ENCODE data around the gene ZYG11A.
"Not testable (repeated sequence)": the region's sequence is repeated elsewhere in the genome, so short reads cannot be mapped to it uniquely, and the experiment has no call there.

The ZYG11A gene

DNA sequence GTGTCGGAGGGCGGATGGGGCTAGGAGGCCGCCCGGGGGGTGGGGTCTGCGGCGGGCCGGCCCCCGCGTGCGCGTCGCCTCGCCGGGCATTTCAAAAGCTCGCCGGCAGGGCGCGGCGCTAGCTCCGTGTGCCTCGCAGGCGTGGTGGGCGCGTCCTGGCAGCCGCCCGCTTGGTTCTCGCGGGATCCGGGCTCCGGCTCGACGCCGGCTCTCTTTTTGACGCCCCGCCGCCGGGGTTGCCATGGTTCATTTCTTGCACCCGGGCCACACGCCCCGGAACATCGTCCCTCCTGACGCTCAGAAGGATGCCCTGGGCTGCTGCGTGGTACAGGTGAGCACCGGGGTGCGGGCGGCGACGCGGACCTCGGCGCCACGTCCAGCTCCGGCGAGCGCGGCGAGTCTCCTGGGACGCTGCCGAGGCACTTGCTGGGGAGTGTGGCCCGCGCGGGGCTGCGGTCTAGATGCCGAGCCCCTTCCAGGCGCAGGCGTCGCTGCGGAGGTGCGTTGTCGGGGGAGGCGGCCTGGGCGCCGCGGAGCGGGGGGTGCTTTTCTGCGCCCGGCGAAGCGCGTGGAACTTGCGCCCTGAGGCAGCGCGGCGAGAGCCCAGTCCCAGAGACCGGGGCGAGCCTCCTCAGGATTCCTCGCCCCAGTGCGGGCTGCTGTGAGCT lies at the start of gene ZYG11A:
ZYG11A (plus strand) TSS at position 118 of the 668 bp plus-strand sequence; CDS start at position 242, 124 bp downstream.
- peak; percentile 3 for DNase-seq

DNA sequence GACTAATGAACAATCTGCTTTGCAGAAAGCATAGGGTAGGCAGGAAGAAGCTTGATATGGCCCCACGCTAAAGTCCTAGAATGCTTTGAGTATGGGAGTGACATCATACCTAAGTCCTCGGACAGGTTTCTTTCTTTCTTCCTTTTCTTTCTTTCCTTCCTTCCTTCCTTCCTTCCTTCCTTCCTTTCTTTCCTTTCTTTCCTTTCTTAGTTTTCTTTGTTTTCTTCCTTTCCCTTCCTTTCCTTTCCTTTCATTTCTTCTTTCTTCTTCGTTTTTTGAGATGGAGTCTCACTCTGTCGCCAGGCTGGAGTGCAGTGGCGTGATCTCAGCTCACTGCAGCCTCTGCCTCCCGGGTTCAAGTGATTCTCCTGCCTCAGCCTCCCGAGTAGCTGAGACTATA lies 48.8 kb upstream of the ZYG11A start:
- DNase-seq, result not testable (repeated sequence)

- no peak for DNase-seq
Measured at GRCh38 chr1:52795464-52795863, 47.1 kb upstream of the ZYG11A start.

- DNase-seq, result no peak
Measured at GRCh38 chr1:52798331-52798730, 44.2 kb upstream of the ZYG11A start.

DNA sequence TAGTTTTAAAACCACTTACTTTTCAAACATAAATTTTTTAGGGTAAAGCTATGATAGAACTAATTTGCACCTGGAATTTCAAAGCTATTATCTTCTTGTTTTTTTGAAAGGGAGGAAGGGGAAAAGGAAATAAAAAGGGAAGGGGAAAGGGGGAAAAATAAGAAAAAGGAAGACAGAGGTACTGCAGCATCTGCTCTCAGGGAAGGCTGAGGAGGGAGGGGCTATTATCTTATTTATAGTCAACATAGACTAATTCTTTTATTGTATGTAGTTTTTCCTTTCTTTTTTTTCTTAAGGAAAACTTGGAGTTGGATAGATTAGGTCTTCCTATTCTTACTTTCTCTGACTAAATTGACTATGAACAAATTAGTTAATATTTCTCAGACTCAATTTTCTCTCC lies 41.5 kb upstream of the ZYG11A start:
- DNase-seq, result no peak

DNA sequence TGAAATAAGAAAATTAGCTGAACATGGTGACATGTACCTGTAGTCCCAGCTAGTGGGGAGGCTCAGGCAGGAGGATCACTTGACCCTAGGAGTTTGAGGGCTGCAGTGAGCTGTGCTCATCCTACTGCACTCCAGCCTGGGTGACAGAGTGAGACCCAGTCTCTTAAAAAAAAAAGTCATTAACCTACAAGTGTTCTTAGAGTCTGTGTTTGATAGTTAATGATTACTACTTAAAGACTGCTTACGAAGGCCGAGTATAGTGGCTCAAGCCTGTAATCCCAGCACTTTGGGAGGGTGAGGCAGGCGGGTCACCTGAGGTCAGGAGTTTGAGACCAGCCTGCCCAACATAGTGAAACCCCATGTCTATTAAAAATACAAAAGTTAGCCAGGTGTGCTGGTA lies 38.5 kb upstream of the ZYG11A start:
- not testable (repeated sequence) for DNase-seq

GRCh38 chr1:52814465-52814864 lies 28.1 kb upstream of the ZYG11A start:
- no peak for DNase-seq

GRCh38 chr1:52820830-52821229 lies 21.7 kb upstream of the ZYG11A start:
- DNase-seq, result not testable (repeated sequence)

GRCh38 chr1:52825868-52826267 lies 16.7 kb upstream of the ZYG11A start:
- no peak for DNase-seq

- no peak for DNase-seq
Measured at GRCh38 chr1:52834798-52835197, 7.8 kb upstream of the ZYG11A start.

GRCh38 chr1:52836035-52836434 lies 6.5 kb upstream of the ZYG11A start:
- DNase-seq, result no peak

DNA sequence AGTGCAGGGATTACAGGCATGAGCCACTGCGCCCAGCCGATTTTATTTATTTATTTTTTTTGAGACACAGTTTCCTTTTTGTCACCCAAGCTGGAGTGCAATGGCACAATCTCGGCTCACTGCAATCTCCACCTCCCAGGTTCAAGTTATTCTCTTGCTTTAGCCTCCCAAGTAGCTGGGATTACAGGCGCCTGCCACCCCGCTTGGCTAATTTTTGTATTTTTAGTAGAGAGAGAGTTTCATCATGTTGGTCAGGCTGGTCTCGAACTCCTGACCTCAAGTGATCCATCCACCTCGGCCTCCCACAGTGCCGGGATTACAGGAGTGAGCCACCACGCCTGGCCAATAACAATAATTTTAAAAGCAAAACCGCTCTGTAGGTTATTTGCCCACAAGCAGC lies 3.4 kb upstream of the ZYG11A start:
- not testable (repeated sequence) for DNase-seq

DNA sequence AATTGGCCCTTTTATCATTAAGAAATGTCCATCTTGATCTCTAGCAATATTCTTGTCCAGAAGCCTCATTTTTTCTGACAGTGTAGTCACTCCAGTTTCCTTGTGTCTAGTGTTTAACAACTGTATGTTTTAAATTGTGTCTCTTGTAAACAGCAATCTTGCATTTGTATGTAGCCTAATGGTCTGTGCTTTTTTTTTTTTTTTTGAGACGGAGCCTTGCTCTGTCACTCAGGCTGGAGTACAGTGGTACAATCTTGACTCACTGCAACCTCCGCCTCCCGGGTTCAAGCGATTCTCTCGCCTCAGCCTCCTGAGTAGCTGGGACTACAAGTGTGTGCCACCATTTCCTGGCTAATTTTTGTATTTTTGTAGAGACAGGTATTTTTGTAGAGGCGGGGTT lies 2.6 kb downstream of the ZYG11A start:
- not testable (repeated sequence) for DNase-seq

DNA sequence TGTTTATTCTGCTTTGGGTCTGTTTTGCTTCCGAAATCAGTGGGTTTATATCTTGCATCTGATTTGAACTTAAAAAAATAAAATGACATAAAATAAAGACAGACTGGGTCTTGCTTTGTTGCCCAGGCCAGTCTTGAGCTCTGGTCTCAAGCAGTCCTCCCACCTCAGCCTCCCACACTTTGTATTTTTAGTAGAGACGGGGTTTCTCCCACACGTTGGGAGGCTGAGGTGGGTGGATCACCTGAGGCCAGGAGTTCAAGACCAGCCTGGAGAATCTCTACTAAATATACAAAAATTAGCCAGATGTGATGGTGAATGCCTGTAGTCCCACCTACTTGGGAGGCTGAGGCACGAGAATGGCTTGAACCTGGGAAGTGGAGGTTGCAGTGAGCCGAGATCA lies 5.9 kb downstream of the ZYG11A start:
- no peak for DNase-seq

DNA sequence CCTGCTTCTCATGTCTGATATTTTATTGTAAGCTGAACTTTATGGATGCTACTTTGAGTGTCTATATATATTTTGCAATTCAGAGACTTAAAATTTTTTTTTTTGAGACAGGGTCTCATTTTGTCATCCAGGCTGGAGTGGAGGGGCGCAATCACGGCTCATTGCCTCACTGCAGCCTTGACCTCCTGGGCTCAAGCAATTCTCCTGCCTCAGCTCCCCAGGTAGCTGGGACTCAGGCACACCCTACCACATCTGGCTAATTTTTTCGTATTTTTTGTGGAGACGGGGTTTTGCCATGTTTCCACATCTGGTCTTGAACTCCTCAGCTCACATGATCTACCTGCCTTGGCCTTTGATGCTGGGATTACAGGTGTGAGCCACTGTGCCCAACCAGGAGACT lies 8.4 kb downstream of the ZYG11A start:
- DNase-seq, result no peak

- DNase-seq, result no peak
Measured at GRCh38 chr1:52852854-52853253, 10.3 kb downstream of the ZYG11A start.

GRCh38 chr1:52855584-52855983 lies 13.0 kb downstream of the ZYG11A start:
- no peak for DNase-seq

DNA sequence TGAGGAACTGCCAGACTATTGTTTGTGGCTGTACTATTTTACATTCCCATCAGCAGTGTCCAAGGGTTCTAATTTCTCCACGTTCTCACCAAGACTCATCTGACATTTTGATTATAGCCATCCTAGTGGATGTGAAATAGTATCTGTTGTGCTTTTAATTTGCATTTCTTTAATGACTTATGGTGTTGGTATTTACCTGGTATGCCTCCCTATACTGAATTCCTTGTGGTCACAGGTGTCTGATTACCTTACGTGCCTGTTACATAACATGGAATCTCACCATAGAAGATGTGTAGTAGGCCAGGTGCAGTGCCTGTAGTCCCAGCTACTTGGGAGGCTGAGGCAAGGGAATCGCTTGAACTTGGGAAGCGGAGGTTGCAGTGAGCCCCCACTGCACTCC lies 13.5 kb downstream of the ZYG11A start:
- DNase-seq, result no peak

DNA sequence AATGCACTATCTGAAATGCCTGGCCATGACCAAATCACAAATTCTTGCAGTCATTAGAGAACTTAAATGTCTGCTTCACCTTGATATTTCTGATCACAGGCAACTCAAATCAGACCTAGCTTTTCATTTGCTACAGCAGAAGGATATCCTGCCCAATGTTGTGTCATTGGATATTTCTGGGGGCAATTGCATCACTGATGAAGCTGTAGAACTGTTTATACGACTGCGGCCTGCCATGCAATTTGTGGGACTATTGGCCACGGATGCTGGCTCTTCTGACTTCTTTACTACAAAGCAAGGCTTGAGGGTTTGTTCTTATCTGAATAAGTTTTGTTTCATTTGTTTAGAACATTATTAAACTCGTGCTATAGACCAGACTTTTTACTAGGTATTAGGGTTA lies 14.9 kb downstream of the ZYG11A start:
- no peak for DNase-seq

DNA sequence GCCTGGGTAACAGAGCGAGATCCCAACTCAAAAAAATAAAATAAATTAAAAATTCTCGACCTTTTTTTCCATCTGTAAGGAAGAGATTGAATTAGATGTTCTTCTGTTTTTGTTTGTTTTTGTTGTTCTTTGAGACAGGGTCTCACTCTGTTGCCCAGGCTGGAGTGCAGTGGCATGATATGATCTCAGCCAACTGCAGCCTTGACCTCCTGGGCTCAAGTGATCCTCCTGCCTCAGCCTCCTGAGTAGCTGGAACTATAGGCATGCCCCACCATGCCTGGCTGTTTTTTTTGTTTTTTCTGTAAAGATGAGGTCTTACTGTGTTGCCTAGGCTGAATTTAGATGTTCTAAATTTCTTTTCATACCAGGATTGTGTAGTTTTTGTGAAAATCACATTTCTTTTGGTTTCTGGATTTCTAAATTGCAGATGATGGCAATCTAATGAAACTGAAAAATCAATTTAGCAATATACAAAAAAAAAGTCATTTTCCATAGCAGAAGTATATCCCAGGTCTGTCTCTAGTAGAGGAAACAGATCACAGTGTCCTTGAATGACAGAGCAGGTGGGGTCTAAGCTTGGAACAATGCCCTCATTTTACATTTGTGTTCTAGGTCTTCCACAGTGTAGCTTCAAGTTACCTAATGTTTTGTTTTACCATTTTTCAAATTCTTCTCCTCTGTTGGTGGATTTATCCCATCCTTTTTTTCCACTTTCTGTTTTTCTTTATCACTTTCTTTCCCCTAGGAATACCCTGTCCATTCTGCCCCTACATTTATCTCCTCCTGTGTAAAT lies 20.3 kb downstream of the ZYG11A start:
- DNase-seq, result no peak

DNA sequence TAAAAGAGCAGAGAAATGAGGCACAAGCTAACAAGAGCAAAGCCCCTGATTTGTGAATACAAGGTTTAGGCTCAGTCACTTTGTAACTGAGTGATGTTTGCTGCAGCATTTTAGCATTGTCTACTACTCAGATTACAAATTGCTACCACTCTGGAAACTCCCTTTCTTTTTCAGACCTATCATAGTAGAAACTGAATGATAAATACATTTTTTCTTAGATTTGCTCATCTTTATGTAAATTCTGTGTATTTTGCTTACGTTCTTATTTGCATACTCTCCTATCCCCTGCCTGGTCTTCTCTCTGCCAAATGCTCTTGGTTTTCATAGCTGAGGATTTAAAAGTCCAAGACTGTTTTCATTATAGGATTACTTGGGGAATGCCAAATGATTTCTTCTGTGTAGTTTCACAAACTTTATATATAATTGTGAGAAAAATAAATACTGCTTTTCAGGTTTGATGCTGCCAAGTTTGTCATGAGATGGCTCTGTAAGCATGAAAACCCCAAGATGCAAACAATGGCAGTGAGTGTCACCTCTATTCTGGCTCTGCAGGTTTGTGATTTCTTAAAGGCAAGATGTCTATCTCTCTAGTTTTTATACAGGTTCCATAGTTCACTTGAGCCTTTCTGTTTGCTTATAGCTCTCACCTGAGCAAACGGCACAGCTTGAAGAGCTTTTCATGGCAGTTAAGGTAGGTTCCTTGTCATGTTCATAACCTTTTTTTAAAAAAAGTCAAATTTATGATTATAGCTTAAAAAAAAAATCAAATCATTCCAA lies 24.7 kb downstream of the ZYG11A start:
- no peak for DNase-seq

- not testable (repeated sequence) for DNase-seq
Measured at GRCh38 chr1:52869727-52870126, 27.2 kb downstream of the ZYG11A start.

- DNase-seq, result no peak
Measured at GRCh38 chr1:52876843-52877242, 34.3 kb downstream of the ZYG11A start.

GRCh38 chr1:52877554-52877953 lies 35.0 kb downstream of the ZYG11A start:
- DNase-seq, result no peak
